HepG2 (cell line): ENCODE measurements around the gene TLR6.

Experiments used
- POLR2AphosphoS5 ChIP-seq: IDR thresholded peaks from 2 replicates; pipeline ENCODE4 v1.6.1; 2012; ENCODE audit warnings: low read depth, low read length
- SKIL ChIP-seq: sonication (generic); formaldehyde crosslinking; IDR thresholded peaks from 2 replicates; pipeline ENCODE4 v1.8.0; 2022; ENCODE audit warnings: missing genetic modification reagents, mild to moderate bottlenecking, moderate library complexity, borderline replicate concordance
- STAT6 ChIP-seq: sonication (generic); formaldehyde crosslinking; IDR thresholded peaks from 2 replicates; pipeline ENCODE4 v1.4.0; 2020; ENCODE audit warnings: missing genetic modification reagents, mild to moderate bottlenecking, borderline replicate concordance
- U2AF1 ChIP-seq: fragments of 200-400 bp; formaldehyde crosslinking; optimal IDR thresholded peaks from 2 replicates; pipeline ENCODE3; 2017; ENCODE audit warnings: mild to moderate bottlenecking, low read depth, low read length
- ZKSCAN1 ChIP-seq: fragments of 150-350 bp; IDR thresholded peaks from 2 replicates; pipeline ENCODE4 v1.6.1; 2014; ENCODE audit warnings: low read length
- TF ChIP-seq, protein P1 (sequence below): sonication (generic); formaldehyde crosslinking; IDR thresholded peaks from 2 replicates; pipeline ENCODE4 v1.9.0; 2021; ENCODE audit warnings: missing genetic modification reagents, borderline replicate concordance
- TF ChIP-seq, protein P2 (sequence below): sonication (generic); formaldehyde crosslinking; IDR thresholded peaks from 2 replicates; pipeline ENCODE4 v1.5.0; 2020; ENCODE audit warnings: mild to moderate bottlenecking, missing genetic modification reagents, moderate library complexity

- TF ChIP-seq STAT6 (no peak), POLR2AphosphoS5 (no peak), ZKSCAN1 (no peak), U2AF1 (no peak), SKIL (CRISPR knock-in tag) (no peak)
- TF ChIP-seq, protein P1, sequence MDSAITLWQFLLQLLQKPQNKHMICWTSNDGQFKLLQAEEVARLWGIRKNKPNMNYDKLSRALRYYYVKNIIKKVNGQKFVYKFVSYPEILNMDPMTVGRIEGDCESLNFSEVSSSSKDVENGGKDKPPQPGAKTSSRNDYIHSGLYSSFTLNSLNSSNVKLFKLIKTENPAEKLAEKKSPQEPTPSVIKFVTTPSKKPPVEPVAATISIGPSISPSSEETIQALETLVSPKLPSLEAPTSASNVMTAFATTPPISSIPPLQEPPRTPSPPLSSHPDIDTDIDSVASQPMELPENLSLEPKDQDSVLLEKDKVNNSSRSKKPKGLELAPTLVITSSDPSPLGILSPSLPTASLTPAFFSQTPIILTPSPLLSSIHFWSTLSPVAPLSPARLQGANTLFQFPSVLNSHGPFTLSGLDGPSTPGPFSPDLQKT: no peak
- TF ChIP-seq, protein P2, sequence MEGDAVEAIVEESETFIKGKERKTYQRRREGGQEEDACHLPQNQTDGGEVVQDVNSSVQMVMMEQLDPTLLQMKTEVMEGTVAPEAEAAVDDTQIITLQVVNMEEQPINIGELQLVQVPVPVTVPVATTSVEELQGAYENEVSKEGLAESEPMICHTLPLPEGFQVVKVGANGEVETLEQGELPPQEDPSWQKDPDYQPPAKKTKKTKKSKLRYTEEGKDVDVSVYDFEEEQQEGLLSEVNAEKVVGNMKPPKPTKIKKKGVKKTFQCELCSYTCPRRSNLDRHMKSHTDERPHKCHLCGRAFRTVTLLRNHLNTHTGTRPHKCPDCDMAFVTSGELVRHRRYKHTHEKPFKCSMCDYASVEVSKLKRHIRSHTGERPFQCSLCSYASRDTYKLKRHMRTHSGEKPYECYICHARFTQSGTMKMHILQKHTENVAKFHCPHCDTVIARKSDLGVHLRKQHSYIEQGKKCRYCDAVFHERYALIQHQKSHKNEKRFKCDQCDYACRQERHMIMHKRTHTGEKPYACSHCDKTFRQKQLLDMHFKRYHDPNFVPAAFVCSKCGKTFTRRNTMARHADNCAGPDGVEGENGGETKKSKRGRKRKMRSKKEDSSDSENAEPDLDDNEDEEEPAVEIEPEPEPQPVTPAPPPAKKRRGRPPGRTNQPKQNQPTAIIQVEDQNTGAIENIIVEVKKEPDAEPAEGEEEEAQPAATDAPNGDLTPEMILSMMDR: no peak
Measured at GRCh38 chr4:38785901-38786402, 70.7 kb downstream of the TLR6 start.
